ENCODE measurements around the gene OR2T8.
A peak's percentile ranks its signal among the peaks of the same experiment; 100 is the strongest.

Gene OR2T8, protein sequence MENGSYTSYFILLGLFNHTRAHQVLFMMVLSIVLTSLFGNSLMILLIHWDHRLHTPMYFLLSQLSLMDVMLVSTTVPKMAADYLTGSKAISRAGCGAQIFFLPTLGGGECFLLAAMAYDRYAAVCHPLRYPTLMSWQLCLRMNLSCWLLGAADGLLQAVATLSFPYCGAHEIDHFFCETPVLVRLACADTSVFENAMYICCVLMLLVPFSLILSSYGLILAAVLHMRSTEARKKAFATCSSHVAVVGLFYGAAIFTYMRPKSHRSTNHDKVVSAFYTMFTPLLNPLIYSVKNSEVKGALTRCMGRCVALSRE

DNA sequence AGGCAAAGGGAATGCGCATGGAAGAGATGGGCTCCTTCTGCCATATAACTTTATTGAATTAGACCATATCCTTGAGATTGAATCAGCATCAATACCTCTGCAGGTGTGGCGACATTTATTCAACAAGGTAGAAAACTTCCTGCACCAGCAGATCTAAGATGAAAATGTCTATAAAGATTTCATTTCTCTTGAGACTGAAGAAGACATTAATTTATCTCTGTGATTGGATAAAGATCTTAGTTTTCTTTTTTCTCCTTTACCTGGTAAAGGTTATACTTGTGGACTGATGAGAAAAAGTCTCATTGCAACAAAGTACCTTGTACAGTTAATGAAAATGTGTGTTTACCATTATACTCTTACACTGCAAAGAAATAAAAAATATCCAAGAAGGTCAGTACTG lies at the start of gene OR2T8:
OR2T8 (plus strand) TSS at position 301 of the 400 bp plus-strand sequence. CDS start 766 bp downstream, outside the sequence.
- DNase-seq = no peak

DNA sequence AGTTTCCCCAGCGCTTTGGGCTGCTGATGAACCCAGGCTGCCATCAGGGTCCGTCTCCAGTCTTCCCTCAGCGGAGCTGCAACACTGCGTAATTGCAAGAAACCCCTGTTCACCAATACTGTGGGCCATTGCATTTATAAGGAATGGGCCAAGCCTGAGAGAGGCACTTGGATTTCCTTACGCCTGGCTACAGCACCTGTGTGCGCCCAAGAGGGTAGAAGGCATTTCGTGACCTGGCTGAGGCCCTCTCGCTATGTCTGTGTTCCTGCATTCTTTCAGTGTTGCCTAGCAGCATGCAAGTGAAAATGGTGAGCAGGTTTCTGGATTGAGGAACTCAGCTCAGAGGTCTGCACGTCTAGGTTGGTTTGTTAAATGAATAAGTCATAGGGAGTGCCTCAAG lies 36.7 kb upstream of the OR2T8 start:
- DNase-seq = no peak

DNA sequence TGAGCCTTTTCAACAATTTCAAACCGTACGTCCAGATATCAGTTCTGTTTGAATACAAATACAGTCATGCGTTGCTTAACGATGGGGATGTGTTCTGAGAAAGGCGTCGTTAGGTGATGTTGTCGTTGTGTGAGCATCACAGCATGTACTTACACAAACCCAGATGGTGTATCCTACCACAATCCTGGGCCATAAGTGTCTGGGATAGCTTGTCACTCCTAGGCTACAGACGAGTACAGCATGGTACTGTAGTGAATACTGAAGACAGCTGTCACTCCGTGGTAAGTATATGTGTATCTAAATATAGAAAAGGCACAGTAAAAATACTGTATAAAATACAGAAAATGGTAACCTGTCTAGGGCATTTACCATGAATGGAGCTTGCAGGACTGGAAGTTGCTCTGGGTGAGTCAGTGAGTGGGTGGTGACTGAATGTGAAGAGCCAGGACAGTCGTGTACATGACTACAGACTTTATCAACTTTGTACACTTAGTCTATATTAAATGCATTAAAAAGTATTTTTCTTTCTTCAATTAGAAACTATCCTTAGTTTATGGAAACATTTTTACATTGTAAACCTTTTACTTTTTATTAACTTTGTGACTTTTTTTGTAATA lies 35.1 kb upstream of the OR2T8 start:
- DNase-seq = no peak

DNA sequence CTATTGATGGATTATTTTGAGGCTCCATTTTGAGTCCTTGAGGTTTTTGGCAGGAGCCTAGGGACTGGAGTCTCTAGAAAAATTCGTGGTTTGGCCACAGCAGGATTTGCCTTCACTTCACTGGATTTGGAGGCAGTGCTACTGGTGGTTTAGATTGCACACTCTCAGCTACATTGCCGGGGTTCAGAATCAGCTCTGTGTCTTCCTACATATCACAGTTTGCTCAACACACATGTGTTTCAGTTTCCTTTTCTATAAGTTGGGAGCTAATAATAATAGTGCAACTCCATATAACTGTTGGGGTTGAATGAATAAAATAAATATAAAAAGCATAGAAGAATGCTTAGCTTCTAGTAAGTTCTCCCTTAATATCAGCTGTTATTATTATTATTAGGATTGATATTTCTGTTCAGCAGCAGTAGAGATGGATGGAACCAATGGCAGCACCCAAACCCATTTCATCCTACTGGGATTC lies 24.9 kb upstream of the OR2T8 start, which contains the start of gene OR2W3:
OR2W3 (plus strand) TSS at position 425 of the 475 bp plus-strand sequence; CDS start at position 425, 0 bp downstream.
- DNase-seq = no peak

DNA sequence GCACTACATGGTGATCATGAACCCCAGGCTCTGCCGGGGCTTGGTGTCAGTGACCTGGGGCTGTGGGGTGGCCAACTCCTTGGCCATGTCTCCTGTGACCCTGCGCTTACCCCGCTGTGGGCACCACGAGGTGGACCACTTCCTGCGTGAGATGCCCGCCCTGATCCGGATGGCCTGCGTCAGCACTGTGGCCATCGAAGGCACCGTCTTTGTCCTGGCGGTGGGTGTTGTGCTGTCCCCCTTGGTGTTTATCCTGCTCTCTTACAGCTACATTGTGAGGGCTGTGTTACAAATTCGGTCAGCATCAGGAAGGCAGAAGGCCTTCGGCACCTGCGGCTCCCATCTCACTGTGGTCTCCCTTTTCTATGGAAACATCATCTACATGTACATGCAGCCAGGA lies 24.1 kb upstream of the OR2T8 start:
- no peak for DNase-seq

DNA sequence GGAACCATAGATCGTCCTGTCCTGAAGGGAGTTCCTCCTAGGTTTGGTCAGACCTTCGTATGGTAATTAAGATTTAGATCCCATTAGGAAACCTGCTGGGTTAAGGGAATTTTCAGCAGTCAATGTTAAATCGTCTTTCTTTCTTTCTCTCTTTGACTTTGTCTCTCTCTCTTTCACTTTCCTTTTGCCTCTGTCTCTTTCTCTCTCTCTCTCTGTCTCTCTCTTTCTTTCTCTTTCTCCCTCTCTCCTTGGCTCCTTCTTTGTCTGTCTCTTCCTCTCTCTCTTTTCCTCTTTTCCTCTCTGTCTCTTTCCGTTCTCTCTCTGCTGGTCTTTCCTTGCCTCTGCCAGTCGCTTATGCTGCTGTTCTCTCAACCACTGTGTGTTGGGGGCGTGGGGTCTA lies 15.9 kb upstream of the OR2T8 start:
- no peak for DNase-seq

DNA sequence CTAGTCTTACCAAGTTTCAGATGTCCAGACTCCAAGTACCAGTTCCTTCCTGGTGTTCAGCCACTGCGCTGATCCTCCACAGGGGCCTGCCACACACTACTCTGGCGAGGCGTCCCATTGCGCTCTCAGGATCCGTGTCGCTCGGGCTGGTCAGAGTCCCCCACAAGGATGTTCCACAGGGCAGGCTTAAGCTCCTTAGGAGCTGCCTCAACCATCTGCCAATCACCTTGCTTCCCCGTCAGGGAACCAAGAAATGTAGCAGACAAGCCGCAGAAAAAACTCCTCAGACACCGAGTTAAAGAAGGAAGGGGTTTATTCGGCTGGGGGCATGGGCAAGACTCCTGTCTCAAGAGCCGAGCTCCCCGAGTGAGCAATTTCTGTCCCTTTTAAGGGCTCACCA lies 14.9 kb upstream of the OR2T8 start:
- no peak for DNase-seq

DNA sequence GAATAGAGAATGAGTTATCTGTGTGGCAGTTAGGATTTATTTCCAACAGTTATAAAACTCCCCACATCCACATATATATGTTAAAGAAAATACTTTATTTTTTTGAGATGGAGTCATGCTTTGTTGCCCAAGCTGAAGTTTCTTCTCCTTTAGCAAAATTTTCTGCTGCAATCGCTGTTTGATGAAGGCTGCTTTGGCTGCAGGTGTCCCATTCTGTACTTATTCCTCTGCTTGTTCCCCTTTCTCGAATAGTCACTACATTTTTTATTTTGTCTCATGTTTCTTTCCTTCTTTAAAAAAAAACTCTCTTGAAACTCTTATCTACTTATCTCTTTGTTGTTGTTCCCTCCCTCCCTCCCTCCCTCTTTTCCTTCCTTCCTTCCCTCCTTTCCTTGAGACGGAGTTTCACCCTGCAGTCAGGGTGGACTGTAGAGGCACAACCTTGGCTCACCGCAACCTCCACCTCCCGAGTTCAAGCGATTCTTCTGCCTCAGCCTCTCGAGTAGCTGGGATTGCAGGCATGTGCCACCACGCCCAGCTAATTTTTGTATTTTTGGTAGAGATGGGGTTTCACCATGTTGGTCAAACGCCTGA lies 14.0 kb upstream of the OR2T8 start:
- DNase-seq = no peak

DNA sequence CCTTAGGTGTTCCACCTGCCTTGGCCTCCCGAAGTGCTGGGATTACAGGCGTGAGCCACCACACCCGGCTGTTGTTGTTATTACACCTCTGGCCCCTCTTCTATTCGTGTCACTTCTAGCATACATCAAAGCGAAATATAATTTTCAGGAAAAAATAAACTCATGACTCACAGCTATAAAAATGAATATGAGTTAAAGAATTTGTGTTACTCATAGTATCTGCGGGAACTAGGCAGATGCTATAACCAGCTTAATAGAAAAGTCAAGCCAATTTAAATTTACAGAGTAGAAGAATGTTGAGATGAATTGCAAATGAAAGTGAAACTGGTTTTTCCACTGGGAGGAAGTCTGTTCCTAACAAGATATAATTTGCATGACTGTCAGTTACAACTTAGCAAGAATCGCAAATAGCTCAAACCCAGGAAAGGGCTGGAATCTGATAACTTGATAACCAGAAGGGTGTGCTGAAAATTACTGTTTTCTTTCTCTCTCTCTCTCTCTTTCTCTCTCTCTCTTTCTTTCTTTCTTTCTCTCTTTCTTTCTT lies 13.5 kb upstream of the OR2T8 start:
- no peak for DNase-seq

DNA sequence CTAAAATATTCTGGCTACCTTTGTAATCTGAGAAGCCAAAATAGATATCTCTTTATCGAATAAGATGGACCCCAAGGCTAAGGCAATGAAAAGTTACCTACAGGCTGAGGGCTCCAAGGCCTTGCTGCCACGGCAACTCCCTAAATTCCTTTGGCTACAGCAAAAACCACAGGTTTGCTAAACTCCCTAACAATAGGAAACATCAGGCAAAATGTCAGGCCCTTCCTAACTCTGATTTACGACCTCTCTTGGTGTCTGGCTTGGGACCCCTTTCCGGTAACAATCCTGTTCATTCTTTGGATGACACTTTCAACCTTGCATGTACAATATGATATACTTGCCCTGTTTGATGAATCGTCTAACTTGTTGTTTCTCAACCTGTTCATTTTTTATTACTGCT lies 11.3 kb upstream of the OR2T8 start:
- DNase-seq = no peak

DNA sequence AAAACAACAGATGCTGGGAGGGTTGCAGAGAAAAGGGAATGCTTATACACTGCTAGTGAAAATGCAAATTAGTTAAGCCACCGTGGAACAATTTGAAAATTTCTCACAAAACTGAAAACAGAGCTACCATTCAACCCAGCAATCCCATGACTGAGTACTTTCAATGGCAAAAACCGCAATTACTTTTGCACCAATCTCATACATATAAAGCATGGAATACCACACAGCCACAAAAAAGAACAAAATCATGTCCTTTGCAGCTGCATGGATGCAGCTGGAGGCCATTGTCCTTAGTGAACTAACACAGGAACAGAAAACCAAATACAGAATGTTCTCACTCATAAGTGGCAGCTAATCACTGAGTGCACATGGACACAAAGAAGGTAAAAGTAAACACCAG lies 6.3 kb upstream of the OR2T8 start:
- no peak for DNase-seq

DNA sequence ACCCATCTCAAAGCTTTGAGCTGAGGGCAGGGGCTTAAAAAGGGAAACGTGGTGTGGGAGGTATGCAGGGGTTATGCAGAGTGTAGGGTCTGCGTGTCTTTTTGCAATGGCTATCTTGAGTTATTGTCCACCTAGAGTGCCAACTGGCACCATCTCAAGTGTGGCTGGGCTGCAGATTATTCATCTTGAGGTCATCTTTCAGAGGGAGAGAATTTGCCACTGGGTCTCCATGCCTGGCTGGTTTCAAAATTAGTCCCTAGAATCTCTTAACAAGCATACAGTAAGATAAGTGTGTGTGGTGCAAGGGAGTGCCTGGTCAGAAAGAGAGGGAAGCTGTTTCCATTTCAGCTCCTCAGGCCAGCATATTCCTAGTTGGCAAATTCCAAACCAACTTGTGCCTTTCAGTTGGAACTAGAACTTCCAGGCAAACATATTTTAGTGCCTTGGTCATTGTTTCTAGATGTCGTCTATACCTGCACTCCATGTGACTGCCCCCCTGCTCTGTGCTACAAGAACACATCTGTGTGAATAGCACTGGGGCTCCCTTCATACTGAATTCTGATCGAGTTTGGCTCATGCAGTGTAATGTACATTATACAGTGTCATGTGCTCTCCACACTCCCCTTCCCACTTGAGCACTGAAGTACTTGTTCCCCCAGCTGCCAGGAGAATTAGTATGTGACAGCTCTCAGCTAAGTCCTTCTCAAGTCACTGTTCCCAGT lies 5.0 kb upstream of the OR2T8 start:
- no peak for DNase-seq

DNA sequence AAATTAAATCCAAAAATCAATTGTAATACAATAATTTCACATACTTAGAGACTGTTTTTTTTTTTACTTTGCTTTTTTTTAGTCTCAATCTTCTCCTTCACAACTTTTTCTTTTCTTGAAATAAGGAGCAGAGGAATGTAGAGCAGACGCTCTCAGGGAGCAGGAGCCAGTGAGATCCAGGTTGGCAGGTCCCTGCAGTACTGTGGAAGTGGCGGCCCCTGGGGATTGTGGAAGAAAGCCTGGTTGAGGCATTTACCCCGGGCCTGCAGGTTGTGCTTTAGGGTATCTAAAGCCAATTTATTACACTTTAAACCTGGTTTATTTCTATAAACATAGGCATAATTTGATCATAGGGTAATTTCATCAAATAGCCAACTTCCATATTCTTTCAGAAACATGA lies 3.9 kb downstream of the OR2T8 start:
- DNase-seq = no peak

DNA sequence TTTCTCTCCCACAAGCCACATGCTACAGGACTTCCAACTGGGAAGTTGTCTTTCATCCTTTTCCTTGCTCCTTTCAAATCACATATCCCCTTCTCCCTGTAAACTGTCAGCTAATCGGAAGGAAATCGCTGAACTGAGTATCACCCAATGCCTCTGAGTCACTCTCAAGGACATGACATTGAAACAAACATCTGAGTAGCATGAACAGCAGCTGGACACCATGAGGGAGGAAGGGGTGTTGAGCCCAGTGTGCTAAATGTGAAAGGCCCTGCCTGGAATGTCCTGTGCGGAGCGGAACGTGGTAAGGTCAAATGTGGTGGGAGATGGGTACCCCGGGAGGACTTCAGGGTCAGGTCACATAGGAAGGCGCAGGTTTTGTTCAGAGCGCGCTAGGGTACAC lies 4.8 kb downstream of the OR2T8 start, which contains the start of gene OR2AJ1:
OR2AJ1 (plus strand) TSS at position 22 of the 400 bp plus-strand sequence. CDS start 8,880 bp downstream, outside the sequence.
- no peak for DNase-seq

DNA sequence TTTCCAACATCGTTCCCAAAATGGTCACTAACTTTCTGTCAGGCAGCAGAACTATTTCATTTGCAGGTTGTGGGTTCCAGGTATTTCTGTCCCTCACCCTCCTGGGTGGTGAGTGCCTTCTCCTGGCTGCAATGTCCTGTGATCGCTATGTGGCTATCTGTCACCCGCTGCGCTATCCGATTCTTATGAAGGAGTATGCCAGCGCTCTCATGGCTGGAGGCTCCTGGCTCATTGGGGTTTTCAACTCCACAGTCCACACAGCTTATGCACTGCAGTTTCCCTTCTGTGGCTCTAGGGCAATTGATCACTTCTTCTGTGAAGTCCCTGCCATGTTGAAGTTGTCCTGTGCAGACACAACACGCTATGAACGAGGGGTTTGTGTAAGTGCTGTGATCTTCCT lies 13.9 kb downstream of the OR2T8 start:
- no peak for DNase-seq

DNA sequence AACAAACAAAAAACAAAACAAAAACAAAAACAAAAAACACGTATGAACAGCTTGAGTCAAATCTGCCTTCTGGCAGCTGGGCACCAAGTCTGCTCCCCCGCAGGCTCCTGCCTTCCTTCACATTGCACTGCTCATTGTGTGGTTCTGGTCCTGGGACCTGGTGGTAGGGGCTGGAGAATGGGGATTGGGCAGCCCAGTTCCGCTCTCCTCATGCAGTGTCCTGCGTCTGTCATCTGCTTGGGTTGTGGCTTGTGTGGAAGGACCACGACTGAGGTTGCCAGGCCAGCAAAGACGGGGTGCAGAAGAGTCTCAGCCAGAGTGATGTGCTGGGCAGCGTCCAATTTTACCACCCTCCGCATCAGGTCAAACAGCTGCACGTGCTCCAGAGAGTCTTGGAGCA lies 15.7 kb downstream of the OR2T8 start:
- DNase-seq = no peak

DNA sequence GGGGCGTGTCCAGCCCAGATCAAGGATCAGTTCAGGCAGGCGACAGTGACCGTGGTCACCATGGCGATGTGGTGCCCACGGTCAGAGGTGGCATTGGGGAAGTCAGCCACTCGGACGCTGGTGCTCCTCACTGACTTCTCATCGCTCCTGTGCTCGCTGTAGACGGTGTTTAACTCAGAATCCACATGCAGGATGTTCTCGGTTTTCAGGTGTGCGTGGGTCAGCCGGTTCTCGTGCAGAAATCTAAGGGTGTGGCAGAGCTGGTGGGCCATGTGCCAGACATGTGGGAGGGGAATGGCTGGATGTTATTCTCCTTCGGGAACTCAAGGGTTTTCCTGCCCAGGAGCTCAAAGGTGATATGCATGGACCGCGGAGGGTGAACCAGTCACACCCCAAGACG lies 16.4 kb downstream of the OR2T8 start:
- no peak for DNase-seq

DNA sequence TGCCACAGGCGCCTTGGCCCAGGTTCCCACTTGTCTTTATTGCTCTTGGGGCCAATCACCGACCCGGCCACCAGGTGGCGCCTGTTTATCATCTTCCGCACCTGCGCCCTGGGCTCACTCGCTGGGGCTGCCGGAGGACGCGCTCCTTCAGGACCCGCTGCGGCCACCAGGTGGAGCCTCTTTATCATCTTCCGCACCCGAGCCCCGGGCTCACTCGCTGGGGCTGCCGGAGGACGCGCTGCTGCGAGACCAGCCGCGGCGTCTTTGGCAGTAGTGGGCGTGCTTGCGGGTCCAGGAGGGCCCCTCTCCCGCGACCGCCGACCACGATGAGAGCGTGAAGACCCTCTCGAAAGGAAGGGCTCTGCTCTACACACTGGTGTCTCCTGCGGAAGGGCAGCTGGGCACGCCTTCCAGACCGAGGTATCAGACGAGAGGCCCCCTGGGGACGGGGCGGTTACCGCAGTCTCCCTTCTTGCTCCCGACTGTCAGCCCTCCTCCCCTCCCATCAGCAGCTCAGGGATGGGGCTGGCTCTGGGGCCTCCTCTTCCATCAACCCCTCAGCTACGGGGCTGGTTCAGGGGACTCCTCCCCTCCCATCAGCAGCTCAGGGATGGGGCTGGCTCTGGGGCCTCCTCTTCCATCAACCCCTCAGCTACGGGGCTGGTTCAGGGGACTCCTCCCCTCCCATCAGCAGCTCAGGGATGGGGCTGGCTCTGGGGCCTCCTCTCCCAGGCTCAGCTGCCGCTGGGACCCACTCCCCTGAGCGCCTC lies 17.1 kb downstream of the OR2T8 start:
- DNase-seq = peak; percentile 75

DNA sequence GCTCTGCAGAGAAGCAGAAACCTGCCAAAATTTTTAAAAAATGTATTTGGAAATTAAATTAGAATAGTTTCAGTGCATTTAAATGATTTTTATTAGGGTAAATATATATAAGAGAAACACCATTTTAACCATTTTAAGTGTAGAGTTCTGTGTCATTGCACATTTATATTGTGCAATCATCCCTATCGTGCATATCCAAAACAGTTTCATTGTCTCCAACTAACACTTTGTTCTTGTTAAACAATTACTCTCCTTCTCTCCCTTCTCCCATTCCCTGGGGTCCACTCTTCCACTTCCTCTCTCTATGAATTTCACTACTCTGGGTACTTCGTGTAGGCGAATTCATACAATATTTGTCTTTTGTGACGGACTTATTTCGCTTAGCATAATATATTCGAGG lies 22.6 kb downstream of the OR2T8 start:
- no peak for DNase-seq

DNA sequence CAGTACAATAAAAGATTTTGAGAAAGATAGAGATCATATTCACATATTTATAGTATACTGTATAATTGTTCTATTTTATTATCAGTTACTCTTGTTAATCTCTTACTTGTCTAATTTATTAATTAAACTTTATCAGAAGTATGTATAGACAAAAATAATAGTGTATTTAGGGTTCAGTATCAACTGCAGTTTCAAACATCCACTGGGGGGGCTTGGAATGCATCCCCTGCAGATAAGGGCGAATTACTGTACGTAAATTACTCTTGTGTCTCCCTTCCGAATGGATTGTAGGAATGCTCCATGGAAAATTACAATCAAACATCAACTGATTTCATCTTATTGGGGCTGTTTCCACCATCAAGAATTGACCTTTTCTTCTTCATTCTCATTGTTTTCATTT lies 28.5 kb downstream of the OR2T8 start, which contains the start of gene OR2L8:
OR2L8 (plus strand) TSS at position 301 of the 400 bp plus-strand sequence; CDS start at position 301, 0 bp downstream.
- DNase-seq = no peak

DNA sequence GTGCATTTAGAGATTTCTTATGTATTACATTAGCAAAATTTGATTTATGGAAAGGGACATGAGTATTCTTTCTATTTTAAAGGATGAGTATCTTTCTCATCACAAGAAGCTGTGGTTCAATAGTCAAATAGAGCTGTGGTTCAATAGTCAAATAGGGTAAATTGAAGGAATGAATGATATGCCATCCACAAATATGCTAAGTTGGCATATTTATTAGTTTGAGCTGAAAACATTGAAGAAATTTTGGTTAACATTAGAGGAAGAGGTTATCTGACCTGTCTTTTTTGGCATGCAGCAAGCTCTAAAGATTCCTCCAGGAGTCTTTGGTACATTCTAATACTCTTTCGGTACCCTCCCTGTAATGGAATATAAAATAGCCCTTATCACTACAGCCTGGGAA lies 33.4 kb downstream of the OR2T8 start:
- DNase-seq = no peak

DNA sequence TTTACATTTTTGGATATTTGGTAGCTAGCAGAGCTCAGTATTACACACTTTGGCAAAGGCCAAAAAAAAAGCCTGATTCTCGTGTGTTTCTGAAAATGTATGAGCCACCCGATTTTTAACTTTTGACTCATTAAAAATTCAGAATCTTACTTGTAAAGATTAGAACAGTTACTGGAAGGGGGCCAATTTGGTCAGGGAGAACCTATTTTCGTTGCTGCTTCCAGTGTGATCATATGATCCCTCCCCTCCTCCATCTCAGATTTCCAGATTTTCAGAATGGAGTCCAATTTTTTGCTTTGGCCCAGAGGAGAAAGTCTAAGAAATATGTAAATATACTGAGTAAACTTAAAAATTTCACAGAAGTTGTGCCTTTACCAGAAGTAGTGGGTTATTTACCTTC lies 41.7 kb downstream of the OR2T8 start:
- DNase-seq = no peak

All from femur (tissue), 1 donor.